ENCODE measurements around the gene SMTN.
"Not testable (repeated sequence)": the region's sequence is repeated elsewhere in the genome, so short reads cannot be mapped to it uniquely, and the experiment has no call there.

Gene SMTN

GRCh38 chr22:31091106-31091975 is 10.2 kb downstream of the SMTN start:
- no peak for TF ChIP-seq ZNF274 (IDR thresholded peaks at IDR 0.05; ENCODE audit: low read depth, low read length)
- H3K4me3 ChIP-seq (ENCODE audit: low read length): no peak overlapping the region

- H3K4me3 ChIP-seq (ENCODE audit: low read length): no peak overlapping the region
- TF ChIP-seq ZNF274 (IDR thresholded peaks at IDR 0.05; ENCODE audit: low read depth, low read length): no peak
Measured at GRCh38 chr22:31092161-31092560, 11.0 kb downstream of the SMTN start.

DNA sequence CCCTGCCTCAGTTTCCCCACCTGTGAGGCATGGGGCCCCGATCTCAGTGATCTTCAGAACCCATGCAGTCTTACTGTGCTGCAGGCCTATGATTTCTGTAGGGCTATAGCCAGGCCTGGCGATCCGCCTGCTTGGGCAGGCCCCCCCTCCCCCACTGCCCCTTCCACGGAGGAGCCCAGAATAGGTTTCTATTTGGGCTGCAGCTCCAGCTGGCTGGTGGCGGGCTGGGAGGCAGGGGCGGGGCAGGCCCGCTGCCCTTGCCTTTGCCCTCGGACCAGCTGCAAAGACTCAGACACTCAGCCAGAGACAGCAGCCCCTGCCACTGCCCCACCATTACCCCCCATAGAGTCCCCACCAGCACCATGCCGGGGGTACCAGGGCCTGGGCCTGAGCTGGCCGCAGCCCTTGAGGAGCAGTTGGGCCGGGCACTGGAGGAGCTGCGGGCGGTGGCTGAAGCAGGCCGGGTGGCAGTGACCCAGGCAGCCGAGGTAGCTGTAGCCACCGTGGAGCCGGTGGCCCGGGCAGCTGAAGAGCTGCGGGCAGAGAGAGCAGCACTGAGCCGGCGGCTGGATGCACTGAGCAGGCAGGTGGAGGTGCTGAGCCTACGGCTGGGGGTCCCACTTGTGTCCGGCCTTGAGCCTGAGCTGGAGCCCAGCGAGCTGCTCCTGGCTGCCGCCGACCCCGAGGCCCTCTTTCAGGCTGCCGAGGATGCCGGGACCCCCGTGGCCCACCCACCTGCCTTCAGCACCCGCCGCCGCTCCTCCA is 12.2 kb downstream of the SMTN start:
- TF ChIP-seq ZNF274 (IDR thresholded peaks at IDR 0.05; ENCODE audit: low read depth, low read length): no peak
- H3K4me3 ChIP-seq (ENCODE audit: low read length): no peak overlapping the region

GRCh38 chr22:31094021-31094551 is 13.0 kb downstream of the SMTN start:
- TF ChIP-seq ZNF274 (IDR thresholded peaks at IDR 0.05; ENCODE audit: low read depth, low read length): no peak
- no peak overlapping the region for H3K4me3 ChIP-seq (ENCODE audit: low read length)

DNA sequence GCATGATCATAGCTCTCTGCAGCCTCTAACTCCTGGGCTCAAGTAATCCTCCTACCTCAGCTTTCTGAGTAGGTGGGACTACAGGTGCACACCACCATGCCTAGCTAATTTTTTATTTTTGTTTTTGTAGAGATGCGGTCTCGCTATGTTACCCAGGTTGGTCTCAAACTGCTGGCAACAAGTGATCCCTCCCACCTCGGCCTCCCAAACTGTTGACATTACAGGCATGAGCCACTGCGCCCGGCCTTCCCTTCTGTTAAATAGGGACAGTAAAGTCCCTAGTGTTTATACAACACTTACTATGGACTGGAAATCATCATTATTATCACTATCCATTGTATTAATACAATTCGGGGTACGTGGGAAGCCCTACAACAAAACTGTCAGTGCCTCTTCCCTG is 13.6 kb downstream of the SMTN start:
- TF ChIP-seq ZNF274 (IDR thresholded peaks at IDR 0.05; ENCODE audit: low read depth, low read length): no peak

GRCh38 chr22:31095637-31096249 is 14.6 kb downstream of the SMTN start:
- H3K4me3 ChIP-seq (ENCODE audit: low read length): no peak overlapping the region
- no peak for TF ChIP-seq ZNF274 (IDR thresholded peaks at IDR 0.05; ENCODE audit: low read depth, low read length)

More for the DNA sequence above, 13.6 kb downstream of the SMTN start:
- no peak overlapping the region for H3K4me3 ChIP-seq (ENCODE audit: low read length)

DNA sequence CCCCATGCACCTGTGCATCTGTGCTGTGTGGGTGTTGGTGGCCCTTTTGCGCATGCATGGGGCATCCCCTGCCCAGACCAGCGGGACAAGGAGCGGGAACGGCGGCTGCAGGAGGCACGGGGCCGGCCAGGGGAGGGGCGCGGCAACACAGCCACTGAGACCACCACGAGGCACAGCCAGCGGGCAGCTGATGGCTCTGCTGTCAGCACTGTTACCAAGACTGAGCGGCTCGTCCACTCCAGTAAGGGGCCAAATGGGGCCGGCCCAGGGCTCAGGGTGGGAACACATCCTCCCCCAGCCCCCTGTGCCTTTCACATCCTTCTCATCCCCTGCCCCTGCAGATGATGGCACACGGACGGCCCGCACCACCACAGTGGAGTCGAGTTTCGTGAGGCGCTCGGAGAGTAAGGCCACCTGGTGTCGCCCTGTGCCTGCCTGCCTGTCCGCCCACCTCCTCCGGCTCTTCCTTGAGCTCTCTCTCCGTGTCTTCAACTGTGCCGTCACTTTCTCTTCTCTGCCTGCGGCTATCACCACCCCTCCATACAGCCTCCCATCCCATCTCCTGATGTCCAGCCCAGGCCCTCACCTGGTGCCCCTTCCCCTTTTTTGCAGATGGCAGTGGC is 15.7 kb downstream of the SMTN start:
- no peak for TF ChIP-seq ZNF274 (IDR thresholded peaks at IDR 0.05; ENCODE audit: low read depth, low read length)
- H3K4me3 ChIP-seq (ENCODE audit: low read length): no peak overlapping the region

DNA sequence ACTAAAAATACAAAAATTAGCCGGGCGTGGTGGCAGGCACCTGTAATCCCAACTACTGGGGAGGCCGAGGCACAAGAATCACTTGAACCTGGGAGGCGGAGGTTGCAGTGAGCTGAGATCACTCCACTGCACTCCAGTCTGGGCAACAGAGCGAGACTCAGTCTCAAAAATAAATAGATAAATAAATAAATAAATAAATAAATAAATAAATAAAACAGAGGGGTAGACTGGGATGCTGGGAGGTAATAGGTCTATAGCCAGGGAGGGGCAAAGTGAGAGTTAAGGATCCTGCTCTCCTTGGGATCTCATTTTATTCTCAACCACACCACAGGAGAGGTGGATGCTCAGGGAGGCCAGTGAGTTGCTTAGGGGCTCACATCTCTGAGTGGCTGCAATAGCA is 16.4 kb downstream of the SMTN start:
- not testable (repeated sequence) for H3K4me3 ChIP-seq (ENCODE audit: low read length)

GRCh38 chr22:31097941-31098631 is 17.0 kb downstream of the SMTN start:
- no peak overlapping the region for H3K4me3 ChIP-seq (ENCODE audit: low read length)

GRCh38 chr22:31098632-31099110 is 17.6 kb downstream of the SMTN start:
- no peak overlapping the region for H3K4me3 ChIP-seq (ENCODE audit: low read length)
- no peak for TF ChIP-seq ZNF274 (IDR thresholded peaks at IDR 0.05; ENCODE audit: low read depth, low read length)

More at GRCh38 chr22:31097941-31098631, 17.0 kb downstream of the SMTN start:
- no peak for TF ChIP-seq ZNF274 (IDR thresholded peaks at IDR 0.05; ENCODE audit: low read depth, low read length)

DNA sequence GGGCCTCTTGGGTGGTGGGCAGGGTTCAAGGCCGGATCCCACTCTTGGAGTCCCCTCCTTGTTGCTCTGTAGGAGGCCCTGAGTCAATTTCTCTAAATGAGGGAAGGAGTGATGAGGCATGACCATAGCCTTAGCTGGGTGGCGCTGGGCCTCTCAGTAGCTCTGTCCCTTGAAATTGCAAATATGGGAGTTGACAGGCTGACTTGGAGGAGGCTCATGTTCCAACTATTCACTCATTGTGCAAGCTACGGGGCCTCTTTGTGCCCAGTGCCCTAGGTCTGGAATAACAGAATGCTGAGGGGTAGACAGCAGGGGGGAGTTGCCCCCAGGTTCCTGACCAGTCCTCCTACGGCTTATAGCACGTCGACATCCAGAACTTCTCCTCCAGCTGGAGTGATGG is 18.3 kb downstream of the SMTN start:
- H3K4me3 ChIP-seq (ENCODE audit: low read length): no peak overlapping the region
- no peak for TF ChIP-seq ZNF274 (IDR thresholded peaks at IDR 0.05; ENCODE audit: low read depth, low read length)

DNA sequence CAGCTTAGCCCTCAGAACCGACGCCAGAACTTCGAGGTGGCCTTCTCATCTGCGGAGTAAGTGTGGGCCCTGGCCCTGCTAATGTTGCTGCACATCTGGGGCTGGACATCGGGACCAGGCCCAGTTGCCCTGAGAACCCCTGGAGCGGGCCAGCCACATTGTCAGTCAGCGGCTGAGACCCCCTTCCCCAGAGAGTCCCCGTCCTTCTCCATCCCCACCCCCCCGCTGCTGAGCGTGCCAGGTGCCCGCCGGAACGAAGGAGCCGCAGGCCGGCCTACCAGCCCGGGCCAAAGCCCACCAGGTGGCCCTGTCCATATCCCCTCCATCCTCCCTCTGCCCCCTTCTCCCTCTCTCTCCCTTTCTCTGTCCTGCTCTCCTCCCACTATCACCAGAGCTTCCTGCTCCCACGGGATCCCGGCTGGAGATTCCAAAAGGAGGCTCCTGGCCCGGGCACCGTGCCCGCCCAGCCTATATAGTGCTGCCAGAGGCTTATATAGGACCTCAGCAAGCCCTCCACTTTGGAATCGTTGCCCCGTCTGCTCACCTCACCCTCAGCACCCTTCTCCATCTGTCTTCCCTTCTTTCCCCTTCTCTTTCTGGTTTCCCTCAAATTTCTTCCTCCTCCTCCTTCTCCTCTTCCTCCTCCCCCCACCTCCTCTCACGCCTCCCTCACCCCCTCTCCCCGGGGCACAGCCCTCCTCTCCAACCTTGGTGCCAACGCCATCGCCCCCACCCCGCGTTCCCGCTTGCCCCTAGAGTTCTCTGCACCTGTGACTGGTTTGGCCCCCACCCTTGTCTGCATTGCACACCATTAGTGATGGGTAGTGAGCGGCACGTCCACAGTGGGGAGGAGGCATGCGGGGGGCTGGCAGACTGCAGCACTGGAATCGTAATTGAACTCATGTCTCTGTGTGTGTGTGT is 19.0 kb downstream of the SMTN start:
- no peak for TF ChIP-seq ZNF274 (IDR thresholded peaks at IDR 0.05; ENCODE audit: low read depth, low read length)
- no peak overlapping the region for H3K4me3 ChIP-seq (ENCODE audit: low read length)
